Measurements from ENCODE around the gene TMEM269. TPM values are rescaled to one million over a fixed set of nuclear protein-coding genes. Genes with fewer than 3 reads are reported as not detected.
A peak's percentile ranks its signal among the peaks of the same experiment; 100 is the strongest.

Gene TMEM269
- total and polyA plus RNA-seq, 9 of the 15 experiments (the other 6 are each of a cell fraction or from before 2014, with no cell fraction given) = 0.09 to 0.49 (median 0.21) TPM

DNA sequence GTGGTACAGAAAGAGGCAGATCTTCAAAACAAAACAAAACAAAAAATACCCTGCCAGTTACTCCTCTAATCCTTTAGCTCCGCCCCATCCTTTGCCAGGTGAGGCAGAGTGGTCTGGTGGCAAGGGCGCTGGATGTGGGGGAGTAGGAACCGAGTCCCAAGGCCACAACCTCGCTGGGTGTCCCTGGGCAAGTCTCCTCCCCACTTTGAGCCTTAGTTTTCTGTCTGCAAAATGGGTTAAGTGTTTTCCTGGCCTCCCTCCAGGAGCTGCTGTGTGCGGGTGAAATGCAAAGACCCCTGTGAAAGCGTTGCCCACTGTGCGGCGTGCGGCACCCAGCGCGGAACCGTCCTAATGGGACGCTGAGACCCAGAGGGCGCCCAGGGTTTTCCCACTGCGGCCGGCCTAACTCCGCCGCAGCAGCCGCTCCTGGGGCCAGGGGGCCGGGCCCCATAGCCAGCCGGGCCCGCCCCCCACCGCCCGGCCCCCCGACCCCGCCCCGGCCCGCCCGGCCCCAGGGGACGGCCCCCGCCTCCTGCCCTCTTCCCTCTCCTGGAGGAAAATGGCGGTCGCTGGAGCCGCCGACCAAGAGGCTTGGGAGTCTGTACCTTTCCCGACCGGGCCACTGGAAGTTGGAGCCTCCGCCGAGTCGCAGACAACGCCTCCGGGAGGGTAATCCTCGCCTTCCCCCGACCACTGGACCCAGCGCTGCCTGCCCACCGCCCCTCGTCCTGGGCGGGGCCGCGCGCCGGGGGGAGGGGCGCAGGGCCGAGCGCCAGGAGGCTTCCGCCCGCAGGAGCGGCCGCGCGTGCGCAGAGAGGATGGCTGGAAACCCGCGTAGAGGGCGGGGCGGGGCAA is 32.0 kb downstream of the TMEM269 start, which contains the start of the genes ERMAP and SVBP (continued):
- TF ChIP-seq, protein P1, sequence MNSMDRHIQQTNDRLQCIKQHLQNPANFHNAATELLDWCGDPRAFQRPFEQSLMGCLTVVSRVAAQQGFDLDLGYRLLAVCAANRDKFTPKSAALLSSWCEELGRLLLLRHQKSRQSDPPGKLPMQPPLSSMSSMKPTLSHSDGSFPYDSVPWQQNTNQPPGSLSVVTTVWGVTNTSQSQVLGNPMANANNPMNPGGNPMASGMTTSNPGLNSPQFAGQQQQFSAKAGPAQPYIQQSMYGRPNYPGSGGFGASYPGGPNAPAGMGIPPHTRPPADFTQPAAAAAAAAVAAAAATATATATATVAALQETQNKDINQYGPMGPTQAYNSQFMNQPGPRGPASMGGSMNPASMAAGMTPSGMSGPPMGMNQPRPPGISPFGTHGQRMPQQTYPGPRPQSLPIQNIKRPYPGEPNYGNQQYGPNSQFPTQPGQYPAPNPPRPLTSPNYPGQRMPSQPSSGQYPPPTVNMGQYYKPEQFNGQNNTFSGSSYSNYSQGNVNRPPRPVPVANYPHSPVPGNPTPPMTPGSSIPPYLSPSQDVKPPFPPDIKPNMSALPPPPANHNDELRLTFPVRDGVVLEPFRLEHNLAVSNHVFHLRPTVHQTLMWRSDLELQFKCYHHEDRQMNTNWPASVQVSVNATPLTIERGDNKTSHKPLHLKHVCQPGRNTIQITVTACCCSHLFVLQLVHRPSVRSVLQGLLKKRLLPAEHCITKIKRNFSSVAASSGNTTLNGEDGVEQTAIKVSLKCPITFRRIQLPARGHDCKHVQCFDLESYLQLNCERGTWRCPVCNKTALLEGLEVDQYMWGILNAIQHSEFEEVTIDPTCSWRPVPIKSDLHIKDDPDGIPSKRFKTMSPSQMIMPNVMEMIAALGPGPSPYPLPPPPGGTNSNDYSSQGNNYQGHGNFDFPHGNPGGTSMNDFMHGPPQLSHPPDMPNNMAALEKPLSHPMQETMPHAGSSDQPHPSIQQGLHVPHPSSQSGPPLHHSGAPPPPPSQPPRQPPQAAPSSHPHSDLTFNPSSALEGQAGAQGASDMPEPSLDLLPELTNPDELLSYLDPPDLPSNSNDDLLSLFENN (IDR thresholded peaks at IDR 0.05; ENCODE audit: low read depth in 2 of 2, low read length in 2 of 2) = peak in 1 of 2 experiments; percentile 24; a peak in 1 of 4 replicates
- TF ChIP-seq, protein P2, sequence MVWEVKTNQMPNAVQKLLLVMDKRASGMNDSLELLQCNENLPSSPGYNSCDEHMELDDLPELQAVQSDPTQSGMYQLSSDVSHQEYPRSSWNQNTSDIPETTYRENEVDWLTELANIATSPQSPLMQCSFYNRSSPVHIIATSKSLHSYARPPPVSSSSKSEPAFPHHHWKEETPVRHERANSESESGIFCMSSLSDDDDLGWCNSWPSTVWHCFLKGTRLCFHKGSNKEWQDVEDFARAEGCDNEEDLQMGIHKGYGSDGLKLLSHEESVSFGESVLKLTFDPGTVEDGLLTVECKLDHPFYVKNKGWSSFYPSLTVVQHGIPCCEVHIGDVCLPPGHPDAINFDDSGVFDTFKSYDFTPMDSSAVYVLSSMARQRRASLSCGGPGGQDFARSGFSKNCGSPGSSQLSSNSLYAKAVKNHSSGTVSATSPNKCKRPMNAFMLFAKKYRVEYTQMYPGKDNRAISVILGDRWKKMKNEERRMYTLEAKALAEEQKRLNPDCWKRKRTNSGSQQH (CRISPR knock-in tag; IDR thresholded peaks at IDR 0.05) = no peak
- TF ChIP-seq, protein P3, sequence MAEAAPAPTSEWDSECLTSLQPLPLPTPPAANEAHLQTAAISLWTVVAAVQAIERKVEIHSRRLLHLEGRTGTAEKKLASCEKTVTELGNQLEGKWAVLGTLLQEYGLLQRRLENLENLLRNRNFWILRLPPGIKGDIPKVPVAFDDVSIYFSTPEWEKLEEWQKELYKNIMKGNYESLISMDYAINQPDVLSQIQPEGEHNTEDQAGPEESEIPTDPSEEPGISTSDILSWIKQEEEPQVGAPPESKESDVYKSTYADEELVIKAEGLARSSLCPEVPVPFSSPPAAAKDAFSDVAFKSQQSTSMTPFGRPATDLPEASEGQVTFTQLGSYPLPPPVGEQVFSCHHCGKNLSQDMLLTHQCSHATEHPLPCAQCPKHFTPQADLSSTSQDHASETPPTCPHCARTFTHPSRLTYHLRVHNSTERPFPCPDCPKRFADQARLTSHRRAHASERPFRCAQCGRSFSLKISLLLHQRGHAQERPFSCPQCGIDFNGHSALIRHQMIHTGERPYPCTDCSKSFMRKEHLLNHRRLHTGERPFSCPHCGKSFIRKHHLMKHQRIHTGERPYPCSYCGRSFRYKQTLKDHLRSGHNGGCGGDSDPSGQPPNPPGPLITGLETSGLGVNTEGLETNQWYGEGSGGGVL (CRISPR knock-in tag; IDR thresholded peaks at IDR 0.05) = no peak
- TF ChIP-seq NFYB (IDR thresholded peaks at IDR 0.05; ENCODE audit: extremely low read depth, insufficient read length) = no peak
- no peak for TF ChIP-seq NR2C1 (IDR thresholded peaks at IDR 0.05)
- no peak for TF ChIP-seq NR2C1 (tag; IDR thresholded peaks at IDR 0.05)
- TF ChIP-seq, protein P4, sequence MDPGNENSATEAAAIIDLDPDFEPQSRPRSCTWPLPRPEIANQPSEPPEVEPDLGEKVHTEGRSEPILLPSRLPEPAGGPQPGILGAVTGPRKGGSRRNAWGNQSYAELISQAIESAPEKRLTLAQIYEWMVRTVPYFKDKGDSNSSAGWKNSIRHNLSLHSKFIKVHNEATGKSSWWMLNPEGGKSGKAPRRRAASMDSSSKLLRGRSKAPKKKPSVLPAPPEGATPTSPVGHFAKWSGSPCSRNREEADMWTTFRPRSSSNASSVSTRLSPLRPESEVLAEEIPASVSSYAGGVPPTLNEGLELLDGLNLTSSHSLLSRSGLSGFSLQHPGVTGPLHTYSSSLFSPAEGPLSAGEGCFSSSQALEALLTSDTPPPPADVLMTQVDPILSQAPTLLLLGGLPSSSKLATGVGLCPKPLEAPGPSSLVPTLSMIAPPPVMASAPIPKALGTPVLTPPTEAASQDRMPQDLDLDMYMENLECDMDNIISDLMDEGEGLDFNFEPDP (CRISPR knock-in tag; IDR thresholded peaks at IDR 0.05) = no peak
- peak; percentile 81; the same call in 1 of the 2 replicates for TF ChIP-seq ILF3 (IDR thresholded peaks at IDR 0.05; ENCODE audit: borderline replicate concordance)
- no peak for TF ChIP-seq MYBL2 (IDR thresholded peaks at IDR 0.05; ENCODE audit: low read depth)
- TF ChIP-seq MYBL2 (CRISPR knock-in tag; IDR thresholded peaks at IDR 0.05; ENCODE audit: borderline replicate concordance) = no peak
- TF ChIP-seq HOXB6 (CRISPR knock-in tag; IDR thresholded peaks at IDR 0.05; ENCODE audit: borderline replicate concordance) = no peak
- TF ChIP-seq C11orf30 (IDR thresholded peaks at IDR 0.05; ENCODE audit: low read depth) = no peak
- no peak for TF ChIP-seq ZNF316 (IDR thresholded peaks at IDR 0.05)
- no peak for TF ChIP-seq TCF7L2 (IDR thresholded peaks at IDR 0.05; ENCODE audit: low read depth, low read length)
- TF ChIP-seq, protein P5, sequence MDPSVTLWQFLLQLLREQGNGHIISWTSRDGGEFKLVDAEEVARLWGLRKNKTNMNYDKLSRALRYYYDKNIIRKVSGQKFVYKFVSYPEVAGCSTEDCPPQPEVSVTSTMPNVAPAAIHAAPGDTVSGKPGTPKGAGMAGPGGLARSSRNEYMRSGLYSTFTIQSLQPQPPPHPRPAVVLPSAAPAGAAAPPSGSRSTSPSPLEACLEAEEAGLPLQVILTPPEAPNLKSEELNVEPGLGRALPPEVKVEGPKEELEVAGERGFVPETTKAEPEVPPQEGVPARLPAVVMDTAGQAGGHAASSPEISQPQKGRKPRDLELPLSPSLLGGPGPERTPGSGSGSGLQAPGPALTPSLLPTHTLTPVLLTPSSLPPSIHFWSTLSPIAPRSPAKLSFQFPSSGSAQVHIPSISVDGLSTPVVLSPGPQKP (CRISPR knock-in tag; IDR thresholded peaks at IDR 0.05) = no peak
- TF ChIP-seq ZNF77 (CRISPR knock-in tag; IDR thresholded peaks at IDR 0.05) = no peak
